K562 (cell line): ENCODE data around the gene SLC26A11. TPM values are rescaled to one million over a fixed set of nuclear protein-coding genes. Genes with fewer than 3 reads are reported as not detected.

ENCODE experiments used
- ATF3 ChIP-seq, 2 experiments: fragments of 450-650 bp in 1 of 2; sonication (generic) in 1 of 2; formaldehyde crosslinking in 1 of 2; IDR thresholded peaks in 1 of 2; conservative IDR thresholded peaks in 1 of 2; 2 replicates each; pipeline versions ENCODE4 v1.6.1 to v1.8.1; 2016 to 2023; ENCODE audit warnings: mild to moderate bottlenecking in 2 of 2, moderate library complexity in 2 of 2, inconsistent platforms in 1 of 2, missing genetic modification reagents in 1 of 2
- BCOR ChIP-seq: fragments of 450-650 bp; IDR thresholded peaks from 2 replicates; pipeline ENCODE4 v1.6.1; 2016
- CBFA2T3 ChIP-seq: fragments of 450-650 bp; IDR thresholded peaks from 2 replicates; pipeline ENCODE4 v1.6.1; 2017
- CREB3L1 ChIP-seq: fragments of 450-650 bp; IDR thresholded peaks from 2 replicates; pipeline ENCODE4 v1.6.1; 2014; ENCODE audit warnings: low read depth, mild to moderate bottlenecking, moderate library complexity, borderline replicate concordance
- DEAF1 ChIP-seq: fragments of 450-650 bp; formaldehyde crosslinking; IDR thresholded peaks from 2 replicates; pipeline ENCODE4 v1.4.0; 2020; ENCODE audit warnings: mild to moderate bottlenecking, moderate library complexity
- ESRRA ChIP-seq: fragments of 450-650 bp; IDR thresholded peaks from 2 replicates; pipeline ENCODE4 v1.6.1; 2014; ENCODE audit warnings: low read depth, mild to moderate bottlenecking, moderate library complexity, borderline replicate concordance
- FOXK2 ChIP-seq, 2 experiments: fragments of 450-650 bp; IDR thresholded peaks in 1 of 2; conservative IDR thresholded peaks in 1 of 2; 2 replicates each; pipeline ENCODE4 v1.6.1; 2016; ENCODE audit warnings: low read depth in 2 of 2, mild to moderate bottlenecking in 1 of 2
- HMGN3 ChIP-seq: IDR thresholded peaks from 2 replicates; pipeline ENCODE4 v1.6.1; 2011; ENCODE audit warnings: borderline replicate concordance, low read depth, mild to moderate bottlenecking, mixed read lengths, low read length; ENCODE audit not compliant: insufficient read length; ENCODE audit errors: extremely low read depth
- HNRNPK ChIP-seq: fragments of 200-400 bp; formaldehyde crosslinking; IDR thresholded peaks from one replicate; pipeline ENCODE4 v1.6.1; 2018; ENCODE audit warnings: mild to moderate bottlenecking, low read depth, low read length; ENCODE audit not compliant: poor library complexity, severe bottlenecking
- HSF4 ChIP-seq: fragments of 250-450 bp; sonication (Bioruptor Pico); IDR thresholded peaks from 2 replicates; pipeline ENCODE4 v2.1.2; 2022; ENCODE audit warnings: mild to moderate bottlenecking, moderate library complexity, borderline replicate concordance
- MECOM ChIP-seq: fragments of 250-450 bp; sonication (Bioruptor Pico); IDR thresholded peaks from 2 replicates; pipeline ENCODE4 v1.8.0; 2022; ENCODE audit warnings: inconsistent platforms
- MTA2 ChIP-seq: fragments of 450-650 bp; IDR thresholded peaks from 2 replicates; pipeline ENCODE4 v1.6.1; 2016; ENCODE audit warnings: low read depth
- NFRKB ChIP-seq: fragments of 450-650 bp; IDR thresholded peaks from 2 replicates; pipeline ENCODE4 v1.6.1; 2016; ENCODE audit warnings: low read depth
- NR2C2 ChIP-seq, 2 experiments: fragments of 200-800 bp in 1 of 2; sonication (Bioruptor generic) in 1 of 2; sonication (generic) in 1 of 2; formaldehyde crosslinking in 1 of 2; IDR thresholded peaks; 2 replicates each; pipeline versions ENCODE4 v1.6.1 to v1.8.0; 2016 to 2022; ENCODE audit warnings: mild to moderate bottlenecking in 1 of 2, missing compliant biosample characterization in 1 of 2, missing genetic modification characterization in 1 of 2, missing genetic modification reagents in 1 of 2
- POLR2B ChIP-seq: fragments of 450-650 bp; IDR thresholded peaks from 2 replicates; pipeline ENCODE4 v1.6.1; 2018; ENCODE audit warnings: low read depth; ENCODE audit not compliant: partially characterized antibody
- RFX5 ChIP-seq: IDR thresholded peaks from 2 replicates; pipeline ENCODE4 v1.6.1; 2011; ENCODE audit warnings: low read depth, mild to moderate bottlenecking, improper control_type of control experiment, low read length
- SREBF1 ChIP-seq: fragments of 150-350 bp; IDR thresholded peaks from 2 replicates; pipeline ENCODE4 v1.6.1; 2014; ENCODE audit warnings: antibody characterized with exemption, low read depth, low read length, borderline replicate concordance
- STAG1 ChIP-seq: sonication (generic); formaldehyde crosslinking; IDR thresholded peaks from 2 replicates; pipeline ENCODE4 v1.5.0; 2020; ENCODE audit warnings: missing genetic modification reagents, borderline replicate concordance
- ZFP30 ChIP-seq: fragments of 250-450 bp; sonication (Bioruptor Pico); IDR thresholded peaks from 2 replicates; pipeline ENCODE4 v1.8.0; 2022; ENCODE audit warnings: moderate library complexity, mild to moderate bottlenecking, inconsistent platforms, borderline replicate concordance
- ZFPM2 ChIP-seq: fragments of 250-450 bp; sonication (Bioruptor Pico); IDR thresholded peaks from 2 replicates; pipeline ENCODE4 v1.5.1; 2022; ENCODE audit warnings: mild to moderate bottlenecking
- ZKSCAN3 ChIP-seq: fragments of 250-450 bp; sonication (Bioruptor Pico); IDR thresholded peaks from 2 replicates; pipeline ENCODE4 v1.4.0; 2020
- ZNF263 ChIP-seq: sonication (generic); formaldehyde crosslinking; IDR thresholded peaks from 2 replicates; pipeline ENCODE4 v1.8.0; 2022; ENCODE audit warnings: mild to moderate bottlenecking, missing genetic modification reagents, borderline replicate concordance
- ZNF274 ChIP-seq: IDR thresholded peaks from 2 replicates; pipeline ENCODE4 v1.6.1; 2011; ENCODE audit warnings: low read depth, mild to moderate bottlenecking, low read length, moderate library complexity, borderline replicate concordance
- ZNF445 ChIP-seq: fragments of 250-450 bp; sonication (Bioruptor Pico); IDR thresholded peaks from 2 replicates; pipeline ENCODE4 v1.4.0; 2020; ENCODE audit warnings: low read depth, mild to moderate bottlenecking, moderate library complexity
- ZNF766 ChIP-seq: fragments of 200-800 bp; sonication (Bioruptor generic); conservative IDR thresholded peaks from 2 replicates; pipeline ENCODE4 v1.6.1; 2016; ENCODE audit warnings: missing genetic modification characterization, missing compliant biosample characterization
- polyA plus RNA-seq, 8 experiments: library from polyadenylated mRNA; depleted of rRNA in 4 of 8; stranded (reverse) in 5 of 8; unstranded in 3 of 8; fragments of >200 nt; fragmentation: Nextera tagmentation in 2 of 8; fragmentation: Illumina TruSeq in 1 of 8; extraction: Ambion mirVana in 2 of 8; extraction: Trizol in 1 of 8; gene quantifications; 2 replicates each; pipeline versions ENCODE4 v1.2.1 to v1.2.3, GENCODE V29; 2011 to 2014; ENCODE audit warnings: inconsistent platforms in 1 of 8, missing spikeins in 1 of 8
- total RNA-seq, 7 experiments: library from RNA; depleted of rRNA in 6 of 7; stranded (reverse); fragments of >200 nt in 6 of 7; fragmentation: Illumina TruSeq in 2 of 7; extraction: Trizol in 2 of 7; gene quantifications; 2 replicates each; pipeline versions ENCODE4 v1.2.1 to v1.2.3, GENCODE V29; 2011 to 2021; ENCODE audit warnings: low replicate concordance in 1 of 7

SLC26A11 gene
- total and polyA plus RNA-seq, 9 of the 15 experiments (the other 6 are each of a cell fraction or from before 2014, with no cell fraction given): 0.06 to 3.1 (median 1.2) TPM; not detected in 1

- TF ChIP-seq STAG1 (CRISPR knock-in tag) (no peak), DEAF1 (CRISPR knock-in tag) (no peak), POLR2B (peak; percentile 50), SREBF1 (no peak), ZNF274 (no peak), HMGN3 (peak; percentile 26), RFX5 (no peak), MTA2 (no peak), ATF3 (IDR thresholded peaks at IDR 0.05) (no peak), ATF3 (CRISPR knock-in tag; conservative IDR thresholded peaks at IDR 0.05) (no peak), ZNF263 (CRISPR knock-in tag) (0 out of 2 replicates have a peak, but pooled peaks have one; percentile 24), HNRNPK (no peak), ZNF766 (CRISPR knock-in tag) (no peak), ZFPM2 (CRISPR knock-in tag) (no peak), ZKSCAN3 (CRISPR knock-in tag) (no peak), NFRKB (peak; percentile 48; the same call in 1 of the 2 replicates), CREB3L1 (no peak), FOXK2 (conservative IDR thresholded peaks at IDR 0.05 in 1 of 2, IDR thresholded peaks at IDR 0.05 in 1 of 2; ENCODE audit: low read depth in 2 of 2) (no peak), HSF4 (CRISPR knock-in tag) (no peak), NR2C2 (CRISPR knock-in tag; IDR thresholded peaks at IDR 0.05) (no peak), NR2C2 (tag; IDR thresholded peaks at IDR 0.05) (peak; percentile 76; the same call in 1 of the 2 replicates), MECOM (no peak), BCOR (no peak), CBFA2T3 (no peak), ZNF445 (CRISPR knock-in tag) (no peak), ESRRA (no peak), ZFP30 (CRISPR knock-in tag) (no peak)
These were observed at the start of gene SLC26A11, which contains the start of gene SGSH (continued) for GRCh38 chr17:80220054-80220735.
